GM21737 (cell line): ENCODE results near the gene MAP3K6.

ENCODE experiments used
- ATAC-seq: cut with Tn5 transposase; IDR thresholded peaks from one replicate; pipeline ENCODE4 v1.9.1; 2021; ENCODE audit warnings: mild to moderate bottlenecking, moderate library complexity; ENCODE audit not compliant: unreplicated experiment

Gene MAP3K6

GRCh38 chr1:27341525-27342252 lies 25.1 kb downstream of the MAP3K6 start, which contains the start of gene SYTL1:
Gene SYTL1, plus strand, starts transcription at chr1:27342022. Its CDS starts 3,313 bp downstream, at chr1:27345335.
- ATAC-seq = no peak

- no peak for ATAC-seq
These were observed 27.5 kb downstream of the MAP3K6 start for GRCh38 chr1:27339213-27339612.

GRCh38 chr1:27338751-27339150 lies 28.0 kb downstream of the MAP3K6 start:
- no peak for ATAC-seq

- ATAC-seq = no peak
These were observed 30.0 kb downstream of the MAP3K6 start for GRCh38 chr1:27336756-27337155.

GRCh38 chr1:27335506-27336422 lies 31.0 kb downstream of the MAP3K6 start:
- ATAC-seq = no peak

- ATAC-seq = no peak
These were observed 33.0 kb downstream of the MAP3K6 start for GRCh38 chr1:27333717-27334279.

GRCh38 chr1:27332536-27333281 lies 34.1 kb downstream of the MAP3K6 start:
- no peak for ATAC-seq

- ATAC-seq = no peak
These were observed 34.8 kb downstream of the MAP3K6 start for GRCh38 chr1:27331922-27332321.

- no peak for ATAC-seq
These were observed 35.3 kb downstream of the MAP3K6 start for GRCh38 chr1:27331426-27331825.

- ATAC-seq = no peak
These were observed 36.0 kb downstream of the MAP3K6 start for GRCh38 chr1:27330786-27331185.

- ATAC-seq = no peak
These were observed 38.8 kb downstream of the MAP3K6 start for GRCh38 chr1:27327964-27328363.

GRCh38 chr1:27325286-27325685 lies 41.5 kb downstream of the MAP3K6 start:
- ATAC-seq = no peak

- ATAC-seq = no peak
These were observed 44.1 kb downstream of the MAP3K6 start for GRCh38 chr1:27322569-27323240.

- ATAC-seq = peak; percentile 89
These were observed 44.8 kb downstream of the MAP3K6 start, which contains the start of gene TMEM222 for GRCh38 chr1:27321813-27322568. Gene TMEM222, plus strand, starts transcription at chr1:27322163. Its CDS starts 35 bp downstream, at chr1:27322198.

- no peak for ATAC-seq
These were observed 48.2 kb downstream of the MAP3K6 start for GRCh38 chr1:27318596-27318995.

GRCh38 chr1:27318136-27318535 lies 48.6 kb downstream of the MAP3K6 start:
- no peak for ATAC-seq

GRCh38 chr1:27316860-27317259 lies 49.9 kb downstream of the MAP3K6 start:
- no peak for ATAC-seq

- ATAC-seq = no peak
These were observed 52.0 kb downstream of the MAP3K6 start for GRCh38 chr1:27314737-27315136.

GRCh38 chr1:27314169-27314568 lies 52.6 kb downstream of the MAP3K6 start:
- no peak for ATAC-seq
